B cell (primary cell): ENCODE data around the gene KCNIP1. TPM values are rescaled to one million over a fixed set of nuclear protein-coding genes. Genes with fewer than 3 reads are reported as not detected.

Experiments used
- ATAC-seq: fragments of 200-7000 bp; cut with Tn5 transposase; one replicate; pipeline ENCODE4 v1.10.0; 2021; ENCODE audit warnings: low read depth, mild to moderate bottlenecking, moderate number of reproducible peaks, moderate library complexity
- CTCF ChIA-PET: fragments of 350-600 bp; sonication (Branson Sonifier 250); formaldehyde crosslinking; loops from one replicate; lab custom pipeline; 2021; ENCODE audit warnings: antibody characterized with exemption, inconsistent platforms; lab: Charles Lee
- POLR2A ChIA-PET: fragments of 350-600 bp; sonication (Branson Sonifier 250); formaldehyde crosslinking; loops from one replicate; lab custom pipeline; 2021; ENCODE audit warnings: antibody characterized with exemption; lab: Charles Lee
- DNase-seq: peaks from one replicate; pipeline ENCODE4 v3.0.0; 2013
- H2AFZ ChIP-seq: 2 replicates; pipeline ENCODE4 v1.6.1; 2012; ENCODE audit warnings: mild to moderate bottlenecking, low read depth, low read length; ENCODE audit not compliant: insufficient read depth, poor library complexity, severe bottlenecking
- H3K27ac ChIP-seq, 2 donors: 1 replicate in 1 of 2; 2 replicates in 1 of 2; pipeline ENCODE4 v1.5.1; 2012 to 2013; ENCODE audit warnings: low read length in 2 of 2, mild to moderate bottlenecking in 2 of 2, moderate library complexity in 1 of 2
- H3K27me3 ChIP-seq, 4 experiments: fragments of 200-600 bp in 1 of 4; sonication (generic) in 1 of 4; replicated peaks in 1 of 4; 1 replicate in 2 of 4; 2 replicates in 2 of 4; pipeline versions ENCODE4 v1.6.1 to v1.7.0; 2013 to 2016; ENCODE audit warnings: low read length in 3 of 4, mild to moderate bottlenecking in 2 of 4, mixed read lengths in 1 of 4, moderate library complexity in 1 of 4; ENCODE audit not compliant: insufficient read depth in 4 of 4, control insufficient read depth in 3 of 4; ENCODE audit errors: control extremely low read depth in 1 of 4
- H3K36me3 ChIP-seq, 2 experiments: replicated peaks in 1 of 2; 1 replicate in 1 of 2; 2 replicates in 1 of 2; pipeline versions ENCODE4 v1.6.1 to v1.7.1; 2013; ENCODE audit warnings: low read length in 1 of 2; ENCODE audit not compliant: insufficient read depth in 2 of 2, control insufficient read depth in 1 of 2; ENCODE audit errors: control extremely low read depth in 1 of 2, extremely low read depth in 1 of 2
- H3K4me1 ChIP-seq, 2 donors: fragments of 200-600 bp in 1 of 2; sonication (generic) in 1 of 2; 1 replicate in 1 of 2; 2 replicates in 1 of 2; pipeline versions ENCODE4 v1.5.1 to v1.6.1; 2013 to 2017; ENCODE audit warnings: low read length in 2 of 2; ENCODE audit not compliant: control insufficient read depth in 2 of 2, insufficient read depth in 2 of 2
- H3K4me2 ChIP-seq: replicated peaks from 2 replicates; pipeline ENCODE3; 2012; ENCODE audit warnings: mild to moderate bottlenecking, low read depth, low read length; ENCODE audit not compliant: poor library complexity, severe bottlenecking
- H3K4me3 ChIP-seq, 5 experiments: fragments of 200-600 bp in 1 of 5; sonication (generic) in 1 of 5; 1 replicate in 3 of 5; 2 replicates in 2 of 5; pipeline versions ENCODE4 v1.5.1 to v1.7.0; 2011 to 2016; ENCODE audit warnings: low read length in 4 of 5, mild to moderate bottlenecking in 4 of 5, low read depth in 2 of 5, control low read depth in 1 of 5, moderate library complexity in 1 of 5; ENCODE audit not compliant: insufficient read depth in 1 of 5; ENCODE audit errors: control extremely low read depth in 1 of 5, extremely low read depth in 1 of 5
- H3K79me2 ChIP-seq: fragments of 200-600 bp; sonication (generic); one replicate; pipeline ENCODE4 v1.6.0; 2016; ENCODE audit warnings: low read length; ENCODE audit not compliant: control insufficient read depth, insufficient read depth
- H3K9ac ChIP-seq: fragments of 200-600 bp; sonication (generic); 2 replicates; pipeline ENCODE4 v1.6.1; 2017; ENCODE audit warnings: mild to moderate bottlenecking, low read length, moderate library complexity
- H3K9me3 ChIP-seq, 3 donors: one replicate each; pipeline versions ENCODE4 v1.6.1 to v1.7.1; 2013; ENCODE audit warnings: low read length in 2 of 3; ENCODE audit not compliant: control insufficient read depth in 2 of 3, insufficient read depth in 1 of 3; ENCODE audit errors: control extremely low read depth in 1 of 3
- H4K20me1 ChIP-seq: 2 replicates; pipeline ENCODE4 v1.6.0; 2012; ENCODE audit warnings: mild to moderate bottlenecking, low read length; ENCODE audit not compliant: insufficient read depth, control insufficient read depth, poor library complexity, severe bottlenecking
- H3K27ac Mint-ChIP-seq: one replicate; pipeline ENCODE4 v1.8.0; 2021; ENCODE audit warnings: mixed read lengths
- H3K27me3 Mint-ChIP-seq: one replicate; pipeline ENCODE4 v1.8.0; 2021; ENCODE audit warnings: mixed read lengths
- H3K4me1 Mint-ChIP-seq: one replicate; pipeline ENCODE4 v1.8.0; 2021; ENCODE audit warnings: mixed read lengths
- H3K4me3 Mint-ChIP-seq: one replicate; pipeline ENCODE4 v1.8.0; 2021; ENCODE audit warnings: mixed read lengths
- H3K9me3 Mint-ChIP-seq: one replicate; pipeline ENCODE4 v1.8.0; 2022; ENCODE audit warnings: mixed read lengths; ENCODE audit not compliant: insufficient read depth
- CTCF ChIP-seq: fragments of 200-600 bp; IDR thresholded peaks from one replicate; pipeline ENCODE4 v1.8.0; 2022; ENCODE audit warnings: antibody characterized with exemption, mild to moderate bottlenecking
- EZH2 ChIP-seq: IDR thresholded peaks from 2 replicates; pipeline ENCODE4 v1.6.1; 2012; ENCODE audit warnings: borderline replicate concordance, low read depth, mild to moderate bottlenecking, moderate library complexity, low read length; ENCODE audit not compliant: insufficient read depth, poor library complexity, severe bottlenecking
- WGBS: methylation state at CpG from one replicate; pipeline ENCODE4 v1.1.5; 2013; ENCODE audit warnings: missing lambda C conversion rate; ENCODE audit not compliant: insufficient coverage; 5-methylcytosine and 5-hydroxymethylcytosine counted together
- intact Hi-C: fragments of 100-400 bp; cut with micrococcal nuclease; formaldehyde crosslinking; loops from one replicate; pipeline ENCODE4 v1.10.0; 2022
- polyA plus RNA-seq: library from polyadenylated mRNA; depleted of rRNA; stranded (reverse); fragments of >200 nt; gene quantifications from 2 replicates; pipeline ENCODE4 v1.2.3, GENCODE V29; 2012
- total RNA-seq, 2 donors: library from RNA; stranded (reverse); fragments of 120-200 nt in 1 of 2; gene quantifications; 1 replicate in 1 of 2; 2 replicates in 1 of 2; pipeline versions ENCODE4 v1.2.3 to v1.2.4, GENCODE V29; 2013 to 2022

The KCNIP1 gene
- total and polyA plus RNA-seq, 2 donors (not counting 1 experiment from before 2014, with no cell fraction given) = not detected

- H3K4me3 Mint-ChIP-seq = no peak overlapping the region
- Histone ChIP-seq H3K27me3 (peaks cover 0 to 2% (median 0%) of the 10 kb centered on the region in 4 experiments), H3K9me3 (peaks cover 0 to 2% (median 0%) of the 10 kb centered on the region in 3 donors), H2AFZ (no peak overlapping the region), H4K20me1 (no peaks in the 10 kb centered on the region), H3K9ac (no peak overlapping the region), H3K36me3 (no peaks in the 10 kb centered on the region), H3K4me2 (no peak overlapping the region), H3K79me2 (no peaks in the 10 kb centered on the region), H3K4me1 (no peaks in the 10 kb centered on the region), H3K27ac (no peak overlapping the region), H3K4me3 (no peak overlapping the region)
- peaks cover 14% of the 10 kb centered on the region for H3K27me3 Mint-ChIP-seq
- no peak for ATAC-seq
- POLR2A ChIA-PET = no interaction called here
- intact Hi-C loops = no loop called here
- 89% methylated on average over 5 of the region's 7 CpGs for WGBS
- H3K27ac Mint-ChIP-seq = no peak overlapping the region
- H3K4me1 Mint-ChIP-seq = no peaks in the 10 kb centered on the region
- H3K9me3 Mint-ChIP-seq = no peaks in the 10 kb centered on the region
- DNase-seq = no peak
- CTCF ChIA-PET = no interaction called here
- TF ChIP-seq EZH2 (no peak), CTCF (no peak)
These were observed 31.1 kb downstream of the KCNIP1 start for GRCh38 chr5:170534941-170535340.

DNA sequence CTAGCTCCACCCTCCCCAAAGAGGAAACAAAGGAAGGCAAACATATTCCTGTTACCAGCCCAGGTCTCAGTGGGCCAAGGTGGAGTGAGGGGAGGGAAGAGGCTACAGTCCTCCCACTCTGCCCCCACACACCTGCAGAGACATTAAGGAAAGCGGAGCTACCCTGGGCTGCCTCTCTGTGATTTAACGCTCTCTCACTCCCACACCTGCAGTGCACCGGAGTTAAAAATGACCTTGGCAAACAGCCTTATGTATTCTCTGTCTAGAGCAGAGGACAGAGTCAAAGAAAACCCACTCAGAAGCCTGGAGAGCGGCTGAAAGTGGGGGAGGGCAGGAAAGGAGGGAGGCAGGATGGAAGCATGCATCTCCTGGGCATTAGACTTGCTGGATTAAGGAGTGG, 32.7 kb downstream of the KCNIP1 start:
- TF ChIP-seq CTCF = no peak
- TF ChIP-seq EZH2 = no peak
- Mint-ChIP-seq H3K4me3 (no peak overlapping the region), H3K27me3 (peaks cover 14% of the 10 kb centered on the region), H3K9me3 (no peaks in the 10 kb centered on the region), H3K27ac (no peak overlapping the region), H3K4me1 (no peaks in the 10 kb centered on the region)
- Histone ChIP-seq H3K9ac (no peak overlapping the region), H3K27me3 (peaks cover 0 to 2% (median 0%) of the 10 kb centered on the region in 4 experiments), H3K36me3 (no peaks in the 10 kb centered on the region), H3K4me1 (no peaks in the 10 kb centered on the region), H4K20me1 (no peaks in the 10 kb centered on the region), H2AFZ (no peak overlapping the region), H3K79me2 (no peaks in the 10 kb centered on the region), H3K4me2 (no peak overlapping the region), H3K27ac (no peak overlapping the region), H3K4me3 (no peak overlapping the region), H3K9me3 (peaks cover 0 to 2% (median 0%) of the 10 kb centered on the region in 3 donors)
- POLR2A ChIA-PET = no interaction called here
- DNase-seq (no peak), ATAC-seq (no peak)
- WGBS = 100% methylated on average over 2 of the region's 4 CpGs
- intact Hi-C loops = no loop called here
- CTCF ChIA-PET = no interaction called here
